ENCODE data around the gene CHSY3. TPM values are rescaled to one million over a fixed set of nuclear protein-coding genes. Genes with fewer than 3 reads are reported as not detected.

Gene CHSY3
- total and polyA plus RNA-seq, 2 experiments from 2014 or later: 0.29 to 2.4 TPM

- WGBS, 2 experiments (ENCODE audit: low coverage in 1 of 2, low lambda C conversion rate in 2 of 2, missing lambda C conversion rate in 2 of 2): 0 to 4% methylated on average over 1 of the region's 1 CpG
- H3K9ac ChIP-seq: no peak overlapping the region
- no peak overlapping the region for H3K4me3 ChIP-seq
- H2AFZ ChIP-seq: no peak overlapping the region
- H3K27me3 ChIP-seq (replicated peaks; ENCODE audit: insufficient read depth): no peaks in the 10 kb centered on the region
- H3F3A ChIP-seq (ENCODE audit: insufficient read depth): no peaks in the 10 kb centered on the region
- in situ Hi-C loops (cut with MboI): no loop called here
- H3K9me2 ChIP-seq (ENCODE audit: insufficient read depth): no peaks in the 10 kb centered on the region
- no peak overlapping the region for H3K4me2 ChIP-seq (ENCODE audit: unreplicated experiment)
- no peaks in the 10 kb centered on the region for H3K9me3 ChIP-seq (ENCODE audit: low read depth)
- H3K4me1 ChIP-seq (ENCODE audit: insufficient read depth): no peaks in the 10 kb centered on the region
- no peak for DNase-seq
- no peaks in the 10 kb centered on the region for H3K79me2 ChIP-seq (ENCODE audit: insufficient read depth)
- no peak for TF ChIP-seq EZH2phosphoT487 (IDR thresholded peaks at IDR 0.05; ENCODE audit: insufficient read depth, low read depth)
- no peak for TF ChIP-seq EZH2 (IDR thresholded peaks at IDR 0.05; ENCODE audit: insufficient read depth, poor library complexity, severe bottlenecking)
- no peak overlapping the region for H3K27ac ChIP-seq
- no peaks in the 10 kb centered on the region for H4K20me1 ChIP-seq (ENCODE audit: insufficient read depth)
- no peaks in the 10 kb centered on the region for H3K36me3 ChIP-seq (ENCODE audit: low read depth)
Observed at GRCh38 chr5:130234816-130235215, 330.6 kb downstream of the CHSY3 start.

Small RNA genes lying within 50 kb of the gene (small RNA-seq; reads per million reads assigned to genes)
- gene RNA5SP191 (ENCODE audit: low read depth, low replicate concordance) (not detected), gene RNU6ATAC10P (ENCODE audit: low read depth, low replicate concordance) (not detected)

Other genes starting within 250 kb of the CHSY3 start
- gene MINAR2, start 156.4 kb upstream of the CHSY3 start, total RNA-seq (2014; rRNA removed; shearing (Covaris generic)): not detected in 2 replicates
- gene MINAR2, start 156.4 kb upstream of the CHSY3 start, polyA plus RNA-seq (2016; fragmentation: Nextera tagmentation; extraction: Ambion mirVana): not detected in 2 replicates